Measurements from ENCODE around the gene PLCB1.

DNA sequence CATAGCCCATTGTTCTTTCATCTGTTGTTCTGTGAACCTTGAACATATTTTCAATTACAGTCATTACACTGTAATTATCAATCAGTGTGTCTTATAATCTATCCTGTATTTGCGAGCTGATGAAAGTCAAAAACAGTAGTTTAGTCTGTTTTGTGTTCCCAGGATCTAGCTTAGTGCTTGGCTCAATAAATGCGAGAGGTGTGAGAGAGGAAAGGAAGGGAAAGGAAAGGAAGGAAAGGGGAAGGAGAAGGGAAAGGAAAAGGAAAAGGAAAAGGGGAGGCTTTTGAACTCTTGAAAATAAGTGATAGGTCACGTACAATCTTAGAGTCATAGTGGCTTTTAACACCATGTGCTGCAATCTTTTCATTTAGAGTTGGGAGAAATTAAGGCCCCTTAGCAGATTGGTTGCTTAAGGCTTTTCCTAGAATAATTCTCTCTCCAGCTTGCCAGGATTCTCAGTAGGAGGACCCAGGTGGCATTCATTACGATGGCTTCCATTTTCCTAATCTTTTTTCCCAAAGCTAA lies 503.0 kb downstream of the PLCB1 start:
- TF ChIP-seq ESRRA (CRISPR knock-in tag; IDR thresholded peaks at IDR 0.05; ENCODE audit: borderline replicate concordance) = no peak
- TF ChIP-seq, protein P1, sequence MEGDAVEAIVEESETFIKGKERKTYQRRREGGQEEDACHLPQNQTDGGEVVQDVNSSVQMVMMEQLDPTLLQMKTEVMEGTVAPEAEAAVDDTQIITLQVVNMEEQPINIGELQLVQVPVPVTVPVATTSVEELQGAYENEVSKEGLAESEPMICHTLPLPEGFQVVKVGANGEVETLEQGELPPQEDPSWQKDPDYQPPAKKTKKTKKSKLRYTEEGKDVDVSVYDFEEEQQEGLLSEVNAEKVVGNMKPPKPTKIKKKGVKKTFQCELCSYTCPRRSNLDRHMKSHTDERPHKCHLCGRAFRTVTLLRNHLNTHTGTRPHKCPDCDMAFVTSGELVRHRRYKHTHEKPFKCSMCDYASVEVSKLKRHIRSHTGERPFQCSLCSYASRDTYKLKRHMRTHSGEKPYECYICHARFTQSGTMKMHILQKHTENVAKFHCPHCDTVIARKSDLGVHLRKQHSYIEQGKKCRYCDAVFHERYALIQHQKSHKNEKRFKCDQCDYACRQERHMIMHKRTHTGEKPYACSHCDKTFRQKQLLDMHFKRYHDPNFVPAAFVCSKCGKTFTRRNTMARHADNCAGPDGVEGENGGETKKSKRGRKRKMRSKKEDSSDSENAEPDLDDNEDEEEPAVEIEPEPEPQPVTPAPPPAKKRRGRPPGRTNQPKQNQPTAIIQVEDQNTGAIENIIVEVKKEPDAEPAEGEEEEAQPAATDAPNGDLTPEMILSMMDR (IDR thresholded peaks at IDR 0.05) = no peak
- TF ChIP-seq IRF2 (CRISPR knock-in tag; IDR thresholded peaks at IDR 0.05; ENCODE audit: borderline replicate concordance, low read depth) = no peak
- no peak for TF ChIP-seq KAT7 (CRISPR knock-in tag; IDR thresholded peaks at IDR 0.05; ENCODE audit: borderline replicate concordance)
- no peak for TF ChIP-seq ELF4 (CRISPR knock-in tag; IDR thresholded peaks at IDR 0.05; ENCODE audit: low read depth)
- no peak for TF ChIP-seq GABPB1 (CRISPR knock-in tag; IDR thresholded peaks at IDR 0.05)
- no peak for TF ChIP-seq NFYB (CRISPR knock-in tag; conservative IDR thresholded peaks at IDR 0.05; ENCODE audit: low read depth)
- TF ChIP-seq HMGXB4 (CRISPR knock-in tag; IDR thresholded peaks at IDR 0.05) = no peak
- no peak for TF ChIP-seq HMGA2 (CRISPR knock-in tag; IDR thresholded peaks at IDR 0.05)

Data from WTC11 (cell line).